Suppressor macrophage treated with lipopolysaccharide for 1 hour (primary cell): Measurements from ENCODE around the gene UBE2H.
"Not testable (repeated sequence)": the region's sequence is repeated elsewhere in the genome, so short reads cannot be mapped to it uniquely, and the experiment has no call there.

Experiments
- DNase-seq, 3 donors: peaks; one replicate each; pipeline ENCODE4 v3.0.0-alpha.2; 2020 to 2022

UBE2H gene

GRCh38 chr7:129870668-129871067 is 82.1 kb downstream of the UBE2H start:
- DNase-seq = no peak

GRCh38 chr7:129866251-129866650 is 86.5 kb downstream of the UBE2H start:
- DNase-seq = no peak

GRCh38 chr7:129865925-129866201 is 86.9 kb downstream of the UBE2H start:
- no peak for DNase-seq

- no peak for DNase-seq
These were observed 87.5 kb downstream of the UBE2H start for GRCh38 chr7:129865093-129865924.

GRCh38 chr7:129864676-129865075 is 88.1 kb downstream of the UBE2H start:
- not testable (repeated sequence) for DNase-seq

- DNase-seq = no peak
These were observed 88.7 kb downstream of the UBE2H start for GRCh38 chr7:129864042-129864441.

- DNase-seq = no peak
These were observed 90.1 kb downstream of the UBE2H start for GRCh38 chr7:129862682-129863081.

GRCh38 chr7:129860784-129861183 is 92.0 kb downstream of the UBE2H start:
- DNase-seq = not testable (repeated sequence)

GRCh38 chr7:129859183-129859582 is 93.6 kb downstream of the UBE2H start:
- peak; percentile 70 to 89 (median 88) for DNase-seq

GRCh38 chr7:129858490-129858889 is 94.3 kb downstream of the UBE2H start:
- no peak for DNase-seq

- no peak for DNase-seq
These were observed 95.4 kb downstream of the UBE2H start for GRCh38 chr7:129857313-129857712.

GRCh38 chr7:129855935-129856717 is 96.6 kb downstream of the UBE2H start:
- no peak for DNase-seq

GRCh38 chr7:129855234-129855673 is 97.5 kb downstream of the UBE2H start:
- no peak for DNase-seq

GRCh38 chr7:129854401-129854800 is 98.4 kb downstream of the UBE2H start:
- no peak for DNase-seq

GRCh38 chr7:129853661-129854268 is 99.0 kb downstream of the UBE2H start:
- peak in 1 of 3 donors; percentile 11 for DNase-seq

- no peak for DNase-seq
These were observed 101.0 kb downstream of the UBE2H start for GRCh38 chr7:129851809-129852208.

GRCh38 chr7:129851174-129851573 is 101.6 kb downstream of the UBE2H start:
- no peak for DNase-seq

- DNase-seq = no peak
These were observed 104.3 kb downstream of the UBE2H start for GRCh38 chr7:129848436-129848835.

- DNase-seq = peak; percentile 33 to 70 (median 60)
These were observed 106.8 kb downstream of the UBE2H start for GRCh38 chr7:129845972-129846327.

- DNase-seq = peak; percentile 13 to 54 (median 53)
These were observed 107.4 kb downstream of the UBE2H start for GRCh38 chr7:129845178-129845971.

GRCh38 chr7:129843978-129844840 is 108.6 kb downstream of the UBE2H start:
- DNase-seq = no peak

- no peak for DNase-seq
These were observed 109.3 kb downstream of the UBE2H start for GRCh38 chr7:129843365-129843898.
